NB4 (cell line): ENCODE data around the gene COL4A2.

Experiments
- DNase-seq: peaks from one replicate; pipeline ENCODE4 v3.0.0; 2010; ENCODE audit warnings: low read depth
- H3K4me3 ChIP-seq: one replicate; pipeline ENCODE4 v1.5.1; 2011; ENCODE audit warnings: mild to moderate bottlenecking, low read depth, low read length, moderate library complexity
- CTCF ChIP-seq: IDR thresholded peaks from one replicate; pipeline ENCODE4 v1.5.1; 2012; ENCODE audit warnings: low read depth, low read length
- MAX ChIP-seq: IDR thresholded peaks from 2 replicates; pipeline ENCODE4 v1.6.1; 2011; ENCODE audit warnings: low read depth, low read length
- MYC ChIP-seq: IDR thresholded peaks from 2 replicates; pipeline ENCODE4 v1.6.1; 2011; ENCODE audit warnings: low read depth, low read length
- POLR2A ChIP-seq: IDR thresholded peaks from 2 replicates; pipeline ENCODE4 v1.6.1; 2011; ENCODE audit warnings: mild to moderate bottlenecking; ENCODE audit not compliant: insufficient read length; ENCODE audit errors: extremely low read depth

Gene COL4A2

DNA sequence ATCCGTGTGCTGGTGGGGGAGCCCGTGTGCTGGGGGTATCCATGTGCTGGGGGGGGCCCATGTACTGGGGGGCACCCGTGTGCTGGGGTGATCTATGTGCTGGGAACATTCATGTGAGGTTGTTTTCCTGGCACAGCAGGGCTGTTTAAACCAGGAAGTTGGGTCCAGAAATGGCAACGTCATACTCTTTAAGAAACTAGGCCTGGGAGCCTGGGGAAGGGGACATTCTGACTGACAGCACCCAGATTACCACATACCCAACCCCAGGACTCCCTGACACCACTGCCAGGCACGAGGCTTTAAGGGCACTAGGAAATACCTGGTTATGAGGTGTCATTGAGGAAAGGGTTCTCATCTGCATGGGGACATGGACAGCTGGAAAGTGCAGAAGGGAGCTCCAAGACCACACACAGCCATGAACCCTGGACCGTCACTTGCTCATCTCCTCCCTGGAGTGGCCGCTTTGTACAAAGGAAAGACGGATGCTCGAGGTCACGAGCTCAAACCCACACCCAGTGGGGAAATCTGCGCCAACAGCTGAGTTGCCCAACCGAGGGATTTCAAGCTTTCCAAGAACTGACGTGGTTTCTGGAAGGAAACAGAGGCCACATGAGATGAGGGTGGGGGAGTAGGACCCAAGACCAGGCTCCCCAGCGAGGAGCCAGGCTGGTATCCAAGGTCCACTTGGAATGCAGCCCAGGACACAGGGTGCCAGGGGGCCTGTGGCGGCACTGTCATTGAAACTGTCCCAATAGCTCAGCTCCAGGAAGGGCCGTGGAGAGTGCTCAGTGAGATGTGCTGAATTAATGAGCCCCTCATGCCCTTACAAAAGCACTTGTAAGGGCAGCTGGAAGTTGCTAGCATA lies 213.6 kb downstream of the COL4A2 start:
- no peak overlapping the region for H3K4me3 ChIP-seq
- TF ChIP-seq MAX, result peak; percentile 59; the same call in 1 of the 2 replicates
- TF ChIP-seq CTCF, result no peak
- peak; percentile 64 for TF ChIP-seq MYC
- no peak for TF ChIP-seq POLR2A
- DNase-seq, result peak; percentile 89

DNA sequence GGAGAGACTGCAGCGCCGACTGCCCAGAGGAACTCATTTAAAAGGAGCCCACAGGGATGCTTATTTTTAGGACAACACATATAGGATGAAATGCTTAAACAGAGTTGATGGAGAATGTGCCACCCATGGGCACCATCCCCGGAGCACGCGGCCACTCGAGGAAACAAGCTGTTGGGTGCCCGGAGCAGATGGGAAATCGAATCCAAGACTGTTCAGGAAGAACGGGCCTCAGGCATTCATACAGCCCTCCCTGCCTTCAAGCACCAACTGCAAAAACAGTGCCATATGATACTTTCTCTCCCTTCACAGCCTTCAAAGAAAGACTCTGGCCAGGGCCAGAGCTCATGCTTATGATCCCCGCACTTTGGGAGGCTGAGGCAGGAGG lies 214.2 kb downstream of the COL4A2 start:
- TF ChIP-seq CTCF (no peak), MAX (no peak), POLR2A (no peak), MYC (no peak)
- H3K4me3 ChIP-seq, result no peak overlapping the region
- DNase-seq, result no peak

DNA sequence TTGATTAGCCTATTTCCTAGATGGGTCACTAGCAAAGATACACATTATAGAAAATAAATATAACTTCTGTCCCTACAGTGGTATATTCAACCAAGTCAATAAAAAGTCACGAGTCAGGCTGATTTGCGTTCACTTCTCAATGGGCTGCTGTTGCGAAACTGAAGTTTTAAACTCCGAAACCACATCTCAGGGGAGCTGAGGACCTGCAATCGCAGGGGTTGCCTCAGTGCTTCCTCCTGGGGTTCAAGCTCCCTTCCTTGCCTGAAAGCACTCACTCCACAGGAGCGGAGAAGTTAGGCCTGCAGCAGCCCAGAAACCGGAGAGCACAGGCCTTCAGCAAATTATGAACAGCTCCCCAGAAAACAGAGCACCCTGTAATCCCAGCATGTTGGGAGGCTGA lies 214.9 kb downstream of the COL4A2 start:
- DNase-seq, result peak; percentile 99
- TF ChIP-seq MYC, result peak; percentile 86; the same call in 1 of the 2 replicates
- no peak for TF ChIP-seq CTCF
- no peak for TF ChIP-seq POLR2A
- TF ChIP-seq MAX, result peak; percentile 77
- no peak overlapping the region for H3K4me3 ChIP-seq

DNA sequence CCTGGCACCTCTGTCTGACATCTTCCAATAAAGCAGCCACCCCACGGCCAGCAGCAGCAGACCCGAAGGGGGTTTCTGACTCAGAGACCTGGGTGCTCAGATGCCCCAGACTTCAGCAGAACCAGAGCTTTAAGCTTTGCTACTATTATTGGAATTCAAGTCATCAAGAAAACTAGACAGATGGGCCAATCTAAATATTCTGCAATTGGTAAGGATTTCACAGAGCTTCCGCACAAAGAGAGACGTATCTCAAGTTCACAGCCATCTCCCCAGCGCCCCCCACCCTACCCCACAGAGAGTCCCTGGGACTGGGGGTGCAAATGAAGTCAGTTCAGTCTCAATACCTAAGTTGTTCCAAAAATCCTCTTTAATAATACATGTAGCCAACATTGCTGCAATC lies 215.6 kb downstream of the COL4A2 start:
- TF ChIP-seq POLR2A (no peak), MYC (no peak), CTCF (no peak), MAX (no peak)
- H3K4me3 ChIP-seq, result no peak overlapping the region
- no peak for DNase-seq

GRCh38 chr13:110523180-110523579 lies 216.1 kb downstream of the COL4A2 start:
- TF ChIP-seq CTCF (no peak), POLR2A (no peak), MAX (no peak), MYC (no peak)
- DNase-seq, result peak; percentile 44
- H3K4me3 ChIP-seq, result no peak overlapping the region
